Activated T-cell treated with anti-CD3 and anti-CD28 coated beads, Interleukin-2, amount 50 U/mL, for 24 hours (primary cell): ENCODE data around the gene TUFT1.
A peak's percentile ranks its signal among the peaks of the same experiment; 100 is the strongest.

ENCODE experiments used
- DNase-seq: peaks from one replicate; pipeline ENCODE4 v3.0.0-alpha.2; 2020
- H3K27ac Mint-ChIP-seq: 2 replicates; pipeline ENCODE4 v1.8.0; 2020; ENCODE audit warnings: mild to moderate bottlenecking, mixed read lengths
- H3K27me3 Mint-ChIP-seq: 2 replicates; pipeline ENCODE4 v1.8.0; 2020; ENCODE audit warnings: mixed read lengths
- H3K36me3 Mint-ChIP-seq: 2 replicates; pipeline ENCODE4 v1.8.0; 2020; ENCODE audit warnings: low read depth, mixed read lengths
- H3K4me1 Mint-ChIP-seq: 2 replicates; pipeline ENCODE4 v1.8.0; 2020; ENCODE audit warnings: low read depth, mixed read lengths
- H3K4me3 Mint-ChIP-seq: 2 replicates; pipeline ENCODE4 v1.8.0; 2020; ENCODE audit warnings: mild to moderate bottlenecking, moderate library complexity, mixed read lengths
- H3K9me3 Mint-ChIP-seq: 2 replicates; pipeline ENCODE4 v1.8.0; 2020; ENCODE audit warnings: mixed read lengths

Gene TUFT1

DNA sequence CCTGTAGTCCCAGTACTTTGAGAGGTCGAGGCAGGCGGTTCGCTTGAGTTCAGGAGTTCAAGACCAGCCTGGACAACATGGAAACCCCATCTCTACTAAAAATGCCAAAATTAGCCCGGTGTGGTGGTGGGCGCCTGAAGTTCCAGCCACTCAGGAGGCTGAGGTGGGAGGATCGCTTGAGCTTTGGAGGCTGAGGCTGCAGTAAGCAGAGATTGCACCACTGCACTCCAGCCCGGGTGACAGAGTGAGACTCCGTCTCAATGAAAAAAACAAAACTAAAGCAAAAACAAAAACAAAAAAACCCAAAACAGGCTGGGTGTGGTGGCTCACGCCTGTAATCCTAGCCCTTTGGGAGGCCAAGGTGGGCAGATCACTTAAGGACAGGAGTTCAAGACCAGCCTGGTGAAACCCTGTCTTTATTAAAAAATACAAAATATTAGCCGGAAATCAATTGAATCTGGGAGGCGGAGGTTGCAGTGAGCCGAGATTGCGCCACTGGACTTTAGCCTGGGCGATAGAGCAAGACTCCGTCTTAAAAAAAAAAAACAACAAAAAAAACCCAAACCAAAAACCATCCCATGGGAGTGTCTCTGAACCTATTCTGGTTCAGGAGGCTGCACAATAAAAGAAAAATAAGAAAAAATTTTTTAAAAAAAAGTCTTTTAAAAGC is 30.6 kb upstream of the TUFT1 start:
- Mint-ChIP-seq H3K27ac (no peak overlapping the region), H3K27me3 (no peaks in the 10 kb centered on the region), H3K4me3 (no peak overlapping the region), H3K4me1 (peaks cover 27% of the 10 kb centered on the region), H3K36me3 (no peaks in the 10 kb centered on the region), H3K9me3 (no peaks in the 10 kb centered on the region)
- DNase-seq = no peak

- Mint-ChIP-seq H3K9me3 (no peaks in the 10 kb centered on the region), H3K4me3 (peak overlapping the region; percentile 80), H3K27me3 (no peaks in the 10 kb centered on the region), H3K4me1 (peaks cover 27% of the 10 kb centered on the region), H3K27ac (no peak overlapping the region), H3K36me3 (no peaks in the 10 kb centered on the region)
- no peak for DNase-seq
Measured at GRCh38 chr1:151510020-151510405, 30.1 kb upstream of the TUFT1 start.

- Mint-ChIP-seq H3K36me3 (no peaks in the 10 kb centered on the region), H3K4me3 (peak overlapping the region; percentile 80), H3K27me3 (no peaks in the 10 kb centered on the region), H3K4me1 (peaks cover 27% of the 10 kb centered on the region), H3K9me3 (no peaks in the 10 kb centered on the region), H3K27ac (peak overlapping the region; percentile 70)
- DNase-seq = no peak
Measured at GRCh38 chr1:151510614-151510956, 29.5 kb upstream of the TUFT1 start.

DNA sequence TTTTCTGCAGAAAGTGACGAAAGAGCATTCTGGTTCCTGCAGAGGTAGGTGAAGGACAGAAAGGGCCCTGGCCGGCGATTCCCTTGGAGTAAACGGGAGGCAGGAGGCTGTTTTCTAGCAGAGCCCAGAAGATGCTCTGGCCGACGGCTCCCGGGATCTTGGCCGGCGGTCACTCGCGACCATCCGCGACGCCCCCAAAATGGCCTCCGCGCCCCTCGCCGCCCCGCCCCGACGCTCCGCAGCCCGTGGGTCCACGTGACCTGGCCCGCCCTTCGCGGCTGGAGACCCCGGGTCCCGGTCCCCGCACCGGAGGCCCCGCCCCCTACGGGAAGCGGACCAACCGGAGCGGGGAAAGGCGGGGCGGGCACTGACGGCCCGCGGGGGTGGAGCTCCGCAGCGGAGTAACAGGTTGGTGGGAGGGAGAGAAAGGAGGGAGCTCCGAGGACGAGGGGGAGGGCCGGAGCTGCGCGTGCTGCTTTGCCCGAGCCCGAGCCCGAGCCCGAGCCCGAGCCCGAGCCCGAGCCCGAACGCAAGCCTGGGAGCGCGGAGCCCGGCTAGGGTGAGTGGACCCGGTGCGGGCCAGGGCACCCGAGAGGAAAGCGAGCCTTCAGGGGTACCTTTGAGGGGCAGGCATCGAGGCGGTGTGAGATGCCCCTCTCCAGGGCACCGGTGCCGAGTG is 29.0 kb upstream of the TUFT1 start, which contains the start of gene CGN:
CGN (plus strand) TSS at position 431 of the 679 bp plus-strand sequence. CDS start 7,133 bp downstream, outside the sequence.
- DNase-seq = peak; percentile 89
- no peaks in the 10 kb centered on the region for H3K27me3 Mint-ChIP-seq
- peaks cover 27% of the 10 kb centered on the region for H3K4me1 Mint-ChIP-seq
- H3K36me3 Mint-ChIP-seq = no peaks in the 10 kb centered on the region
- H3K4me3 Mint-ChIP-seq = peak within 1 kb of the TSS; percentile 80
- no peaks in the 10 kb centered on the region for H3K9me3 Mint-ChIP-seq
- peak within 1 kb of the TSS; percentile 70 for H3K27ac Mint-ChIP-seq

DNA sequence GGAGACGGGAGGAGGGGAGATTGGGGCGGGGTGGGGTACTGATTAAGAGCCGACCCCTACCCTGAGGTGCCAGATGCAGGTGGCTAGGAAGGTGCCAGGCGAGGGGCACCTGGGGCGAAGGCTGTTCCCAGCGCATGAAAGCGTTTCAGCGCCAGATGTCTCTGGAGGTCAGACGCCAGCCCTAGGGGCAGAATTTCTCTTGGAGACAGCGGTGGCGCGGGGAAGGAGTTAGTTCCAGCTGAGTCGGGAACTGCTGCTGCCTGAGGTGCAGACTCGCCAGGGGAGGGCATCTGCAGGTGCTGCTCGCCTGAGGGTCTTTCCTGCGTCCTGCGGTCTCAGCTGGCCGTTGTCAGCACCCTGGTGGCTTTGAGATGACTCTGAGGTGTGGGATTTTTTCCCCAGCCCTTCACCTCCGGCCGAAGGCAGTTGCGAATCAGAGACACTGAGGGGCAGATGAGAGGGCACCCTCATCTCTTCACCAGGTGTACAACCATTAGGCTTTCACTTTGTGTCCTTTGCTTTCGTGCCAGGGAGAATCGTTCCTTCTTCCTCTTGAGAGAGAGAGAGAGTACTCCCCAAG is 28.4 kb upstream of the TUFT1 start:
- Mint-ChIP-seq H3K27ac (peak overlapping the region; percentile 66), H3K4me3 (peak overlapping the region; percentile 80), H3K27me3 (no peaks in the 10 kb centered on the region), H3K9me3 (no peaks in the 10 kb centered on the region), H3K4me1 (peaks cover 27% of the 10 kb centered on the region), H3K36me3 (no peaks in the 10 kb centered on the region)
- no peak for DNase-seq

DNA sequence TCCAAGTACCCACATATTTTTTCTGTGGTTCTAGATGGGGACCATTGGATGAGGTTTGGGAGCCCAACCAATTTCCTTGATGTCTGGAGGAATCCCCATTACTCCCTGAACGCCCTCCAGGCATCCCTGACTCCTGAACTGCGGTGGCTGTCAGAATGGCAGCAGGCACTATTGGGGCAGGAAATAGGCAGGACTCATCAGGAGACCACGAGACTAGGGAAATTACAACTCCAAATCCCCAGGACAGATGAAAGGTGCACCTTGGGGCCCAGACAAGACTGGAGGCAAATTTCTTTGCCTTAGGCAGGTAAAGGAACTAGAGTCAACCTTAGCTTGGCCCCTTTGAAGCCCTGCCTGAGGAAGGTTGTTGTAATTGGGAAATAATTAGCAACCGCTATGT is 27.8 kb upstream of the TUFT1 start:
- Mint-ChIP-seq H3K4me3 (peak overlapping the region; percentile 80), H3K4me1 (peaks cover 27% of the 10 kb centered on the region), H3K36me3 (no peaks in the 10 kb centered on the region), H3K27ac (no peak overlapping the region), H3K27me3 (no peaks in the 10 kb centered on the region), H3K9me3 (no peaks in the 10 kb centered on the region)
- no peak for DNase-seq

GRCh38 chr1:151512801-151513625 is 27.1 kb upstream of the TUFT1 start:
- Mint-ChIP-seq H3K36me3 (no peaks in the 10 kb centered on the region), H3K27me3 (no peaks in the 10 kb centered on the region), H3K4me1 (peaks cover 27% of the 10 kb centered on the region), H3K4me3 (peak overlapping the region; percentile 2), H3K9me3 (no peaks in the 10 kb centered on the region), H3K27ac (peak overlapping the region; percentile 20)
- no peak for DNase-seq

GRCh38 chr1:151513626-151514121 is 26.4 kb upstream of the TUFT1 start:
- Mint-ChIP-seq H3K27ac (peak overlapping the region; percentile 20), H3K4me1 (peaks cover 27% of the 10 kb centered on the region), H3K36me3 (no peaks in the 10 kb centered on the region), H3K9me3 (no peaks in the 10 kb centered on the region), H3K27me3 (no peaks in the 10 kb centered on the region), H3K4me3 (no peak overlapping the region)
- no peak for DNase-seq

GRCh38 chr1:151514366-151514765 is 25.7 kb upstream of the TUFT1 start:
- no peak overlapping the region for H3K4me3 Mint-ChIP-seq
- peaks cover 27% of the 10 kb centered on the region for H3K4me1 Mint-ChIP-seq
- H3K36me3 Mint-ChIP-seq = no peaks in the 10 kb centered on the region
- no peak for DNase-seq
- no peak overlapping the region for H3K27ac Mint-ChIP-seq
- no peaks in the 10 kb centered on the region for H3K9me3 Mint-ChIP-seq
- H3K27me3 Mint-ChIP-seq = no peaks in the 10 kb centered on the region

DNA sequence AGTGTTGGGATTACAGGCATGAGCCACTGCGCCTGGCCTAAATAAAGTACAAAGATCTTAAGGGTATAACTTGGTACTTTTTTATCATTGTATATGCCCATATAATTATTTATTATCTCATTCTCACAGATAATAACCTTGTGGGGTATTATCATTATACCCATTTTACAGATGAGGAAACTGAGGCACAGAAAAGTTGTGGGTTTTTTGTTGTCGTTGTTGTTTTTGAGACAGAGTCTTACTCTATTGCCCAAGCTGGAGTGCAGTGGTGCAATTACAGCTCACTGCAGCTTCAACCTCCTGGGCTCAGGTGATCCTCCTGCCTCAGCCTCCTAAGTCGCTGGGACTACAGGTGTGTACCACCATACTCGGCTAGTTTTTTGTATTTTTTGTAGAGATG is 24.8 kb upstream of the TUFT1 start:
- DNase-seq = no peak
- no peak overlapping the region for H3K27ac Mint-ChIP-seq
- H3K4me1 Mint-ChIP-seq = peaks cover 27% of the 10 kb centered on the region
- no peaks in the 10 kb centered on the region for H3K27me3 Mint-ChIP-seq
- H3K36me3 Mint-ChIP-seq = no peaks in the 10 kb centered on the region
- no peak overlapping the region for H3K4me3 Mint-ChIP-seq
- H3K9me3 Mint-ChIP-seq = no peaks in the 10 kb centered on the region

DNA sequence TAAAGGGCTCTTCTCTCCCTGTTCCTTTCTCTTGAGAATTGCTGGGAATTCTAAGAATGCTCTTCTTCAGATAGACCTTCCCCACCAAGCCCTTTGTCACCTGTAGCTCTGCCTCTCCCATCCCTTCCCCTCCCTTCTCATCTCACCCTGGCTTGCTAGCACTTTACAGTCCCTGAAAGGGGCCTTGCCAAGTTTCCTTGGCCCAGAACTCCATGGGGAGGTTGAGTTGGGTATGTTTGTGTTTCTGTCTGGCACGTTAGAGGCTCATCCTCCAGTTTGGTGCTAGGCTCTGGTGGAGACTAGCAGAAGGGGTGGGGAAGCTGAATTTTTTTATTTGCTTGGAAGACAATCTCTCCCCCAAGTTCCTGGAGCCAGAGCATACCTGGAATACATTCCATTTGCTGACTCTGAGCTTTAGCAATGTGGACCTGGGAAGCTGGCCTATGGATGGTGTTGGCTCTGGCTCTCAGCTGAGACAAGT is 24.0 kb upstream of the TUFT1 start:
- H3K4me1 Mint-ChIP-seq = peaks cover 23% of the 10 kb centered on the region
- H3K27ac Mint-ChIP-seq = no peak overlapping the region
- DNase-seq = no peak
- no peaks in the 10 kb centered on the region for H3K27me3 Mint-ChIP-seq
- no peaks in the 10 kb centered on the region for H3K36me3 Mint-ChIP-seq
- H3K9me3 Mint-ChIP-seq = no peaks in the 10 kb centered on the region
- H3K4me3 Mint-ChIP-seq = no peak overlapping the region

DNA sequence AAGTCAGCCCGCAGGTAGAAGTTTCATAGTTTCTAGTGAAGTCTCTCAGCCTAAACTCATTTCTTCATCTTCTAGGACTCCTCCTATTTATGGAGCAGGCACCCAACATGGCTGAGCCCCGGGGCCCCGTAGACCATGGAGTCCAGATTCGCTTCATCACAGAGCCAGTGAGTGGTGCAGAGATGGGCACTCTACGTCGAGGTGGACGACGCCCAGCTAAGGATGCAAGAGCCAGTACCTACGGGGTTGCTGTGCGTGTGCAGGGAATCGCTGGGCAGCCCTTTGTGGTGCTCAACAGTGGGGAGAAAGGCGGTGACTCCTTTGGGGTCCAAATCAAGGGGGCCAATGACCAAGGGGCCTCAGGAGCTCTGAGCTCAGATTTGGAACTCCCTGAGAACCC is 21.7 kb upstream of the TUFT1 start:
- DNase-seq = no peak
- Mint-ChIP-seq H3K4me1 (peaks cover 8% of the 10 kb centered on the region), H3K36me3 (no peaks in the 10 kb centered on the region)

DNA sequence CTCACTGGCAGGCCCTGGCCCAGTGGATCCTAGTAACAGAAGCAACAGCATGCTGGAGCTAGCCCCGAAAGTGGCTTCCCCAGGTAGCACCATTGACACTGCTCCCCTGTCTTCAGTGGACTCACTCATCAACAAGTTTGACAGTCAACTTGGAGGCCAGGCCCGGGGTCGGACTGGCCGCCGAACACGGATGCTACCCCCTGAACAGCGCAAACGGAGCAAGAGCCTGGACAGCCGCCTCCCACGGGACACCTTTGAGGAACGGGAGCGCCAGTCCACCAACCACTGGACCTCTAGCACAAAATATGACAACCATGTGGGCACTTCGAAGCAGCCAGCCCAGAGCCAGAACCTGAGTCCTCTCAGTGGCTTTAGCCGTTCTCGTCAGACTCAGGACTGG is 21.2 kb upstream of the TUFT1 start:
- Mint-ChIP-seq H3K4me3 (no peak overlapping the region), H3K4me1 (peaks cover 3% of the 10 kb centered on the region), H3K9me3 (no peaks in the 10 kb centered on the region), H3K36me3 (no peaks in the 10 kb centered on the region), H3K27me3 (no peaks in the 10 kb centered on the region), H3K27ac (no peak overlapping the region)
- DNase-seq = no peak

More for the DNA sequence above, 21.7 kb upstream of the TUFT1 start:
- Mint-ChIP-seq H3K9me3 (no peaks in the 10 kb centered on the region), H3K4me3 (no peak overlapping the region), H3K27me3 (no peaks in the 10 kb centered on the region), H3K27ac (no peak overlapping the region)

- Mint-ChIP-seq H3K36me3 (no peaks in the 10 kb centered on the region), H3K27me3 (no peaks in the 10 kb centered on the region), H3K4me3 (no peak overlapping the region), H3K27ac (no peak overlapping the region), H3K9me3 (no peaks in the 10 kb centered on the region), H3K4me1 (no peaks in the 10 kb centered on the region)
- no peak for DNase-seq
Measured at GRCh38 chr1:151519667-151520066, 20.4 kb upstream of the TUFT1 start.
